ENCODE data around the gene EIF2B2. TPM values are rescaled to one million over a fixed set of nuclear protein-coding genes. Genes with fewer than 3 reads are reported as not detected.

EIF2B2 gene
- polyA plus RNA-seq, 1 experiment, result 78.0 TPM

DNA sequence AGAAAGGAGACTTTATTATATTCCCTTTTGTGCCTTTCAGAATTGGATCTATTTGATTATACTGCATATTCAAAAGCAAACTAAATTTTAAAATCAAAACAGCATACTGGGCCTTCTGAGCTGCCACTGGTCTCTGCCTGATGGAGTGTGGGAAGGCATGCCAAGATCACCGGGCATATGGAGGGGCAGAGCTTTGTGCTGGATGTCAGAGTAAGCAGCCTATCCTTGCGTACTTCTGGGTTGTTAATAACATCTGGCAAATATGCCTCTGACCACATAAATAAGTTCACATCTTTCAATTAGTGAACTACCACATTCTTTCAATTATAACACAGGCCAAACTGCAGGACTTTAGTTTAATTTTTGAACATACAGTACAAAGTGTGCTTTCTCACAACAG, 30.2 kb downstream of the EIF2B2 start:
- CTCF ChIA-PET, result interaction anchor here (0.6 to 1.2 kb wide), 2 partner anchors 9 to 30 kb away, joined by 3 to 4 read pairs; no protein-coding TSS in a partner anchor
- POLR2A ChIA-PET, result no interaction called here
- no peaks in the 10 kb centered on the region for H3K27me3 ChIP-seq (ENCODE audit: control insufficient read depth, insufficient read depth, low read length)
- TF ChIP-seq, protein P1, sequence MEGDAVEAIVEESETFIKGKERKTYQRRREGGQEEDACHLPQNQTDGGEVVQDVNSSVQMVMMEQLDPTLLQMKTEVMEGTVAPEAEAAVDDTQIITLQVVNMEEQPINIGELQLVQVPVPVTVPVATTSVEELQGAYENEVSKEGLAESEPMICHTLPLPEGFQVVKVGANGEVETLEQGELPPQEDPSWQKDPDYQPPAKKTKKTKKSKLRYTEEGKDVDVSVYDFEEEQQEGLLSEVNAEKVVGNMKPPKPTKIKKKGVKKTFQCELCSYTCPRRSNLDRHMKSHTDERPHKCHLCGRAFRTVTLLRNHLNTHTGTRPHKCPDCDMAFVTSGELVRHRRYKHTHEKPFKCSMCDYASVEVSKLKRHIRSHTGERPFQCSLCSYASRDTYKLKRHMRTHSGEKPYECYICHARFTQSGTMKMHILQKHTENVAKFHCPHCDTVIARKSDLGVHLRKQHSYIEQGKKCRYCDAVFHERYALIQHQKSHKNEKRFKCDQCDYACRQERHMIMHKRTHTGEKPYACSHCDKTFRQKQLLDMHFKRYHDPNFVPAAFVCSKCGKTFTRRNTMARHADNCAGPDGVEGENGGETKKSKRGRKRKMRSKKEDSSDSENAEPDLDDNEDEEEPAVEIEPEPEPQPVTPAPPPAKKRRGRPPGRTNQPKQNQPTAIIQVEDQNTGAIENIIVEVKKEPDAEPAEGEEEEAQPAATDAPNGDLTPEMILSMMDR (IDR thresholded peaks at IDR 0.05; ENCODE audit: insufficient read depth, low read depth, low read length), result no peak
- no peak for DNase-seq (ENCODE audit: low read depth)
- H3K36me3 ChIP-seq (ENCODE audit: control insufficient read depth, insufficient read depth, low read length), result peaks cover 1% of the 10 kb centered on the region; the same call in 1 of the 2 replicates
- no peak overlapping the region for H3K4me3 ChIP-seq (ENCODE audit: low read depth, low read length)

DNA sequence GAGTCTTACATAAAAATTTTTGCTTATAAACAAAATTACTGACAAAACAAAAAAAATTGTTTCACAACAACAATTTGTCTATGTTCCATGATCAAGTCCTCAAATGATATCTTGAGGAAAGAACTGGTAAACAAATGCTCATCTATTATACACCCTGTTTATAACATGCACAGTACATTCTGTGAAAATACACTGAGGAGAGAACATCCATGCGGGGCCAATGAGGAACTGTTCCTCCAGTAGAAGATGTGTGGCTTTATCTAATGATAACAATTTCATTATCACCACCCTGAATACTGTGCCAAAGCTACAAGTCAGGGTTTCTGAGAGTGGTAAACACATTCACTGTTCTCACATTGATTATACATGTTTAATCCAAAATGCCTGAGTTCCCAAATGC, 37.8 kb downstream of the EIF2B2 start:
- no peak overlapping the region for H3K4me3 ChIP-seq (ENCODE audit: low read depth, low read length)
- H3K36me3 ChIP-seq (ENCODE audit: control insufficient read depth, insufficient read depth, low read length), result peaks cover 1% of the 10 kb centered on the region; the same call in 1 of the 2 replicates
- POLR2A ChIA-PET, result no interaction called here
- no peak for DNase-seq (ENCODE audit: low read depth)
- TF ChIP-seq, protein P1 (IDR thresholded peaks at IDR 0.05; ENCODE audit: insufficient read depth, low read depth, low read length), result no peak
- CTCF ChIA-PET, result no interaction called here
- H3K27me3 ChIP-seq (ENCODE audit: control insufficient read depth, insufficient read depth, low read length), result no peaks in the 10 kb centered on the region

DNA sequence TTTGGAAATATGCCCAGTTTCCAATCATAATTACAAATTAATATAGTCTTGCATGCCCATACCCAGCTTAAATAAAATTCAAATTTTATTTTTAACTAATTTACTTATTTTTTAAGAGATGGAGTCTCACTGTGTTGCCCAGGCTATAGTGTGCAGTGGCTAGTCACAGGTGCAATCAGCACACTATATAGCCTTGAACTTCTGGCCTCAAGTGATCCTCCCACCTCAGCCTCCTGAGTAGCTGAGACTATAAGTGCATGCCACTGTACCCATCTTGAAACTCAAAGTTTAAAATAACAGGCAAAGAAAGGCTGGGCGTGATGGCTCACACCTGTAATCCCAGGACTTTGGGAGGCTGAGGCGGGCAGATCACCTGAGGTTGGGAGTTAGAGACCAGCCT, 38.2 kb downstream of the EIF2B2 start:
- no peak for DNase-seq (ENCODE audit: low read depth)
- TF ChIP-seq, protein P1 (IDR thresholded peaks at IDR 0.05; ENCODE audit: insufficient read depth, low read depth, low read length), result no peak
- POLR2A ChIA-PET, result no interaction called here
- CTCF ChIA-PET, result no interaction called here
- Histone ChIP-seq H3K36me3 (ENCODE audit: control insufficient read depth, insufficient read depth, low read length) (peaks cover 1% of the 10 kb centered on the region; the same call in 1 of the 2 replicates), H3K4me3 (ENCODE audit: low read depth, low read length) (no peak overlapping the region), H3K27me3 (ENCODE audit: control insufficient read depth, insufficient read depth, low read length) (no peaks in the 10 kb centered on the region)

DNA sequence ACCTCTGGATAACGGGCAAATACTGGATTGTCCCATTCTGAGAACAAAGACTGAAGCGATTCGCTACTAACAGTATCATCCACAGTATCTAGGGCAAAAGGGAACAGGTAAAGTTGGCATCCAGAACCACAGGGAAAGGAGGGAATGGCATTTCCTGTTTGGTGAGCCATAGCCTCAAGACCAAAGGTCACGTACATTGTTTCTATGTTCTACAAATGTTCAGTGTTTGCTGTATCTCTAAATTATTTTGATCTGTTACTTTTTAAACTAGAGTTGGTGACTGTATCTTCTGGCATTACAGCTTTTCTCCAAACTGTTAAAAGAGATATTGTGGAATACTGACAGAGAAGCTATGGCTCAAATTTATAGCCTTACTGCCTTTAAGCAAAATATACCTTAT, 38.9 kb downstream of the EIF2B2 start:
- POLR2A ChIA-PET, result no interaction called here
- Histone ChIP-seq H3K4me3 (ENCODE audit: low read depth, low read length) (no peak overlapping the region), H3K36me3 (ENCODE audit: control insufficient read depth, insufficient read depth, low read length) (no peaks in the 10 kb centered on the region), H3K27me3 (ENCODE audit: control insufficient read depth, insufficient read depth, low read length) (no peaks in the 10 kb centered on the region)
- CTCF ChIA-PET, result no interaction called here
- no peak for DNase-seq (ENCODE audit: low read depth)
- TF ChIP-seq, protein P1 (IDR thresholded peaks at IDR 0.05; ENCODE audit: insufficient read depth, low read depth, low read length), result no peak

DNA sequence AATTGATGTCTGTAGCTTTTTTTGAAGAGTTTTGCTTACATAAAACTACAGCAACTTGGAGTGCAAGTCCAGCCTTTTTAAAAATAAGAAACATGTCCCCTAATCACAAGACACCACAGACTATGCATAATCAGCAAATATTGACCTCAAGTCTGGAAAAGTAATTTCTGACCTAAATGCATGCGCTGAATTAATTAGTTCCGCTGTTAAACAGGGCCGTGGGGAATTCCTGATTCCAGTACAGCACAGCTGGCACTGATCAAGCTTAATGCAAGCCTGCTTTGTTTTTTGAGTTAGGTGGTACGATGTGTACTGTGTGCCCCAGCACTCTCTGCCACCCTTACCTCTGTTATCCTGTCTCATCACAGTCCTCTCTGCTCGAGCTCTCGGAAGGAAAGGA, 39.3 kb downstream of the EIF2B2 start:
- Histone ChIP-seq H3K4me3 (ENCODE audit: low read depth, low read length) (no peak overlapping the region), H3K27me3 (ENCODE audit: control insufficient read depth, insufficient read depth, low read length) (no peaks in the 10 kb centered on the region), H3K36me3 (ENCODE audit: control insufficient read depth, insufficient read depth, low read length) (no peaks in the 10 kb centered on the region)
- ChIA-PET CTCF (no interaction called here), POLR2A (no interaction called here)
- no peak for DNase-seq (ENCODE audit: low read depth)
- TF ChIP-seq, protein P1 (IDR thresholded peaks at IDR 0.05; ENCODE audit: insufficient read depth, low read depth, low read length), result no peak

All from BJ (cell line).